GM06990 (cell line): ENCODE data around the gene LRRC8B.

Experiments used
- DNase-seq: peaks from one replicate; pipeline ENCODE4 v3.0.0-alpha.2; 2011; ENCODE audit not compliant: insufficient read length; ENCODE audit errors: extremely low read depth
- H3K27me3 ChIP-seq: replicated peaks from 2 replicates; pipeline ENCODE4 v1.6.0; 2011; ENCODE audit warnings: low read length; ENCODE audit not compliant: control insufficient read depth, insufficient read depth
- H3K36me3 ChIP-seq: 2 replicates; pipeline ENCODE4 v1.5.1; 2011; ENCODE audit warnings: low read length; ENCODE audit not compliant: control insufficient read depth, insufficient read depth
- H3K4me3 ChIP-seq: replicated peaks from 2 replicates; pipeline ENCODE4 v1.5.1; 2011; ENCODE audit warnings: low read depth, mild to moderate bottlenecking, control low read depth, low read length
- CTCF ChIP-seq: IDR thresholded peaks from 2 replicates; pipeline ENCODE4 v1.5.1; 2011; ENCODE audit warnings: low read length, control low read depth, mild to moderate bottlenecking, inconsistent platforms; ENCODE audit not compliant: insufficient read depth, poor library complexity, severe bottlenecking

Gene LRRC8B

GRCh38 chr1:89563957-89564604 lies 39.5 kb downstream of the LRRC8B start:
- no peak for DNase-seq
- Histone ChIP-seq H3K27me3 (no peaks in the 10 kb centered on the region), H3K36me3 (no peaks in the 10 kb centered on the region), H3K4me3 (no peak overlapping the region)
- no peak for TF ChIP-seq CTCF

GRCh38 chr1:89565521-89565920 lies 40.9 kb downstream of the LRRC8B start:
- H3K36me3 ChIP-seq: no peaks in the 10 kb centered on the region
- no peak for DNase-seq
- TF ChIP-seq CTCF: no peak
- H3K4me3 ChIP-seq: no peak overlapping the region
- no peaks in the 10 kb centered on the region for H3K27me3 ChIP-seq

GRCh38 chr1:89566761-89567174 lies 42.1 kb downstream of the LRRC8B start:
- H3K4me3 ChIP-seq: no peak overlapping the region
- H3K36me3 ChIP-seq: no peaks in the 10 kb centered on the region

GRCh38 chr1:89567797-89568196 lies 43.2 kb downstream of the LRRC8B start:
- no peak for TF ChIP-seq CTCF
- no peak for DNase-seq
- H3K4me3 ChIP-seq: no peak overlapping the region
- no peaks in the 10 kb centered on the region for H3K27me3 ChIP-seq
- H3K36me3 ChIP-seq: no peaks in the 10 kb centered on the region

More at GRCh38 chr1:89566761-89567174, 42.1 kb downstream of the LRRC8B start:
- DNase-seq: no peak
- TF ChIP-seq CTCF: no peak
- no peaks in the 10 kb centered on the region for H3K27me3 ChIP-seq

GRCh38 chr1:89573410-89573809 lies 48.8 kb downstream of the LRRC8B start:
- DNase-seq: no peak
- Histone ChIP-seq H3K27me3 (no peaks in the 10 kb centered on the region), H3K4me3 (no peak overlapping the region), H3K36me3 (no peaks in the 10 kb centered on the region)
- no peak for TF ChIP-seq CTCF

GRCh38 chr1:89574621-89575020 lies 50.0 kb downstream of the LRRC8B start:
- DNase-seq: no peak
- Histone ChIP-seq H3K27me3 (no peaks in the 10 kb centered on the region), H3K4me3 (no peak overlapping the region), H3K36me3 (no peaks in the 10 kb centered on the region)
- TF ChIP-seq CTCF: no peak
